GM10266 (cell line): ENCODE data around the gene RAD21L1.
"Not testable (repeated sequence)": the region's sequence is repeated elsewhere in the genome, so short reads cannot be mapped to it uniquely, and the experiment has no call there.

Experiments
- DNase-seq: peaks from one replicate; pipeline ENCODE4 v3.0.0; 2012; ENCODE audit errors: extremely low spot score
- CTCF ChIP-seq: IDR thresholded peaks from 2 replicates; pipeline ENCODE4 v1.5.1; 2012; ENCODE audit warnings: mild to moderate bottlenecking, low read depth; ENCODE audit not compliant: control insufficient read depth, insufficient read depth; ENCODE audit errors: missing control alignments

Gene RAD21L1

GRCh38 chr20:1214838-1215261 lies 11.0 kb upstream of the RAD21L1 start:
- DNase-seq: no peak
- TF ChIP-seq CTCF: no peak

DNA sequence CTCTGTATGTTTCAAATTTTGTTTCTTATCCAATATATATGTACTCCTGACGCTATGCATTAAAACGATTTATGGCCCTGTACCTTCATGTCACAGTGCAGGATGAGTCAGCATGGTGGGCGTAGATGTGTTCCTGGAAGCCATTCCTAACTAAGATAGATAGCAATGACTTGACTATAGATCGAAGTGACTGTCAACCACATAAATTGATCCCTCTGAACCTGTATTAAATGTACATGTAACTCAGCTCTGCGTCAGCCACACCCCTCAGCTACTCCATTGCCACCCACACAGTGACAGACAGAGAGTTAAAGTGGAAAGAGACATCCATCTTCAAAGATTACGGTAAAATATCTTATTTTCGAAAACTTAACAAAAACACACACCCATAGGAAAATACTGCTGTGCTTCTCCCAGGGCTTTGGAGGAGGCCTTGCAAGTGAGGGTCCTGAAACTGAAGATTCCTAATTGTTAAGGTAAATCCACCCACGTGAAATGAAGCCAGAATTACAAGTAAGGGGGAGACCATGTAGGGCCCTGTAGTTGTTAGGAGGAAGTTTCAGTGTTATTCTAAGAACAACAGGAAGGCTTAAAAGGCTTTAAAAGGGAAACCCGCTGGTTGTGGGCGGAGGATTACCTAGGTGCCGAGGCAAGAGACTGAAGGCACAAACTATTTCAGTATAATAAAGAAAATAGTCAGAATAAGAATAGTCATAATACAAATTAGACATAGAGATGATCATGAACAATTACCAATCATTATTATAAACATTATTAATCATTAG lies 10.3 kb upstream of the RAD21L1 start:
- DNase-seq: no peak
- TF ChIP-seq CTCF: no peak

GRCh38 chr20:1216527-1217427 lies 9.1 kb upstream of the RAD21L1 start:
- not testable (repeated sequence) for DNase-seq

DNA sequence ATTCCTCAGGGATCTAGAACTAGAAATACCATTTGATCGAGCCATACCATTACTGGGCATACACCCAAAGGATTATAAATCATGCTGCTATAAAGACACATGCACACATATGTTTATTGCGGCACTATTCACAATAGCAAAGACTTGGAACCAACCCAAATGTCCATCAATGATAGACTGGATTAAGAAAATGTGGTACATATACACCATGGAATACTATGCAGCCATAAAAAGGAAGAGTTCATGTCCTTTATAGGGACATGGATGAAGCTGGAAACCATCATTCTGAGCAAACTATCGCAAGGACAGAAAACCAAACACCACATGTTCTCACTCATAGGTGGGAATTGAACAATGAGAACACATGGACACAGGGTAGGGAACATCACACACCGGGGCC lies 3.1 kb upstream of the RAD21L1 start:
- not testable (repeated sequence) for DNase-seq

DNA sequence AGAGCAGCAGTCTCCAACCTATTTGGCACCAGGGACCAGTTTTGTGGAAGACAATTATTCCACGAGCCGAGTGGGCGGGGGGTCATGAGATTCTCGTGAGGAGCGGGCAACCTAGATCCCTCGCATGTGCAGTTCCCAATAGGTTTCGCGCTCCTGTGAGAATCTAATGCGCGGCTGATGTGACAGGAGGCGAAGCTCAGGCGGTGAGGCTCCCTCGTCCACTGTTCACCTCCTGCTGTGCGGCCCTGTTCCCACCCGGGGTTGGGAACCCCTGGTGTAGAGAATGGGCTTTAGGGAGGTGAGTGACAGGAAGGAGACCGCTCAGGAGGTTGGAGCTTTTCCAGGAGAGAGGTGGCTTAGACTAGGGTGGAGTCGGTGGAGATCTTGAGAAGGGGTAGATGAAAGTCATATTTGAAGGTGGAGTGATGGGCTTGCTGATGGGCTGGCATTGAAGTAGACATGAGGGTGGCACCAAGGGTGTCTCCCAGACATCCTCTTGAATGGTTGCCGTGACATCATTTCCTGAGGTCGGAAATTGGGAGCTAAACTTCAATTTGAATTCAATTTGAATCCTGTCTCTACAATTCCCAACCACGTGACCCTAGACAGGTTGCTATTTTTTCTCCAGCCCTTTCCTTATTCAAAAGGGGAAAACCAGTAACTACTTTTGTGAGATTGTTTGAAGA lies 1.5 kb upstream of the RAD21L1 start:
- TF ChIP-seq CTCF: no peak
- no peak for DNase-seq

GRCh38 chr20:1225263-1225782 lies 521 bp upstream of the RAD21L1 start:
- DNase-seq: no peak
- no peak for TF ChIP-seq CTCF

DNA sequence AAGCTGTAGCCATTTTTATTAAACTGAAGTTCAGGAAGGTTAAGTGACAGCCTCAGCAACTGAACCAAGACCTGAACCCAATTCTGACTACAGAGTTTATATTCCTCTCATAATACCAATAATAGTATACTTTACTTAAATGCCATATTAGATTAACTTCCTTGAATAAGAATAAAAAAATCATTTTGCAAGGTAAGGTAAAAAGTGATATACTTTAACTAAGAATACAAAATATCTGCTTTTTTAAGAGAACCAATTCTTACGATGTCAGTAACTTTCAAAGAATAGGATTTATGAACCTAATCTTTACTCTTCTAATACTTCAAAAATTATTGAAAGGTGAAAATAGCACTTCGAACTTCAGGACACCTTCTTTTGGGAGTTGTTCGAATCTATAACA lies 3.7 kb downstream of the RAD21L1 start:
- TF ChIP-seq CTCF: no peak
- DNase-seq: no peak
